Fibroblast of mammary gland (primary cell): ENCODE data around the gene C9orf152.

Experiments
- DNase-seq: peaks from one replicate; pipeline ENCODE4 v3.0.0-alpha.2; 2010; ENCODE audit warnings: low read depth
- H3K4me3 ChIP-seq: 2 replicates; pipeline ENCODE4 v1.5.1; 2011; ENCODE audit warnings: low read depth, mild to moderate bottlenecking, low read length, moderate library complexity; ENCODE audit not compliant: control insufficient read depth
- TF ChIP-seq, protein P1 (sequence below): conservative IDR thresholded peaks from 2 replicates; pipeline ENCODE4 v1.5.1; 2011; ENCODE audit warnings: low read depth, low read length, inconsistent platforms; ENCODE audit not compliant: control insufficient read depth, insufficient read depth

The C9orf152 gene

DNA sequence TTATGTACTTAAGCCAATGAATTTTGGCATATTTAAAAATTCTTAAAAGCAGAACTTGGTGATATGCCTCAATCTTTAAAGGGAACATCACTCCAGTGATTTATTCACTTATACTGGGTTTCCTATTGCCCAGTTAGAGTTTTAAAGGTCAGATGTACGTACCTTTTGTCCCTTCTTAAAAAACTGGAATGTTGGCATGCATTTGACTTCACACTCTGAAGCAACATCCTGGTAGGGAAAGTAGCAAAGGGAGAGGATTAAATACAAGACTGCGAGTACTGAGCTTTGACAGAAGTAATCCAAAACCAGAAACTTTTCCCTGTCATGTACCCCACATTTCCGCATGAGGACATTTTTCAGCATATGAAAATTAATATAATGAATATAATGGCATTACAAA lies 36.7 kb upstream of the C9orf152 start:
- TF ChIP-seq, protein P1, sequence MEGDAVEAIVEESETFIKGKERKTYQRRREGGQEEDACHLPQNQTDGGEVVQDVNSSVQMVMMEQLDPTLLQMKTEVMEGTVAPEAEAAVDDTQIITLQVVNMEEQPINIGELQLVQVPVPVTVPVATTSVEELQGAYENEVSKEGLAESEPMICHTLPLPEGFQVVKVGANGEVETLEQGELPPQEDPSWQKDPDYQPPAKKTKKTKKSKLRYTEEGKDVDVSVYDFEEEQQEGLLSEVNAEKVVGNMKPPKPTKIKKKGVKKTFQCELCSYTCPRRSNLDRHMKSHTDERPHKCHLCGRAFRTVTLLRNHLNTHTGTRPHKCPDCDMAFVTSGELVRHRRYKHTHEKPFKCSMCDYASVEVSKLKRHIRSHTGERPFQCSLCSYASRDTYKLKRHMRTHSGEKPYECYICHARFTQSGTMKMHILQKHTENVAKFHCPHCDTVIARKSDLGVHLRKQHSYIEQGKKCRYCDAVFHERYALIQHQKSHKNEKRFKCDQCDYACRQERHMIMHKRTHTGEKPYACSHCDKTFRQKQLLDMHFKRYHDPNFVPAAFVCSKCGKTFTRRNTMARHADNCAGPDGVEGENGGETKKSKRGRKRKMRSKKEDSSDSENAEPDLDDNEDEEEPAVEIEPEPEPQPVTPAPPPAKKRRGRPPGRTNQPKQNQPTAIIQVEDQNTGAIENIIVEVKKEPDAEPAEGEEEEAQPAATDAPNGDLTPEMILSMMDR, result no peak
- H3K4me3 ChIP-seq, result no peak overlapping the region
- DNase-seq, result no peak

DNA sequence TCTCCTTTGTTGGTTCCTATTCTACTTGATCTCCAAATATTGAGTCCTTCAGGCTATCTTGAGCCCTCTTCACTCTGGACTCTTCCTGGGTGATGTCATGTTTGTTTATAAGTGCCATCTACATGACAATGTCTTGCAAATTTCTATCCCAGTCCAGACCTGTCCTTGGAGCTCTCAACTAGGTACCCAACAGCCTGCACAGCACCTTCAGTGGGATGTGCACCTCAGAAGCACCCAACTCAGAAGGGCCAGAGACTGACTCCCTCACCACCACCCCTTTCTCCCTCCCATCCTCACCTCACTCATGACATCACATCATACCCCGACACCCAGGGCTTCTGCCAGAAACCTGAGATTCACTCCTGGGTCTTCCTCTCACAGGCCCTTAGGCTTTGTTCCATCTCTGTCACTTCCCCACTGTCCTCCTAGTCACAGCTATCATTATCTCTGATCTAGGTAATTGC lies 33.9 kb upstream of the C9orf152 start:
- H3K4me3 ChIP-seq, result no peak overlapping the region
- no peak for DNase-seq
- TF ChIP-seq, protein P1, result no peak

DNA sequence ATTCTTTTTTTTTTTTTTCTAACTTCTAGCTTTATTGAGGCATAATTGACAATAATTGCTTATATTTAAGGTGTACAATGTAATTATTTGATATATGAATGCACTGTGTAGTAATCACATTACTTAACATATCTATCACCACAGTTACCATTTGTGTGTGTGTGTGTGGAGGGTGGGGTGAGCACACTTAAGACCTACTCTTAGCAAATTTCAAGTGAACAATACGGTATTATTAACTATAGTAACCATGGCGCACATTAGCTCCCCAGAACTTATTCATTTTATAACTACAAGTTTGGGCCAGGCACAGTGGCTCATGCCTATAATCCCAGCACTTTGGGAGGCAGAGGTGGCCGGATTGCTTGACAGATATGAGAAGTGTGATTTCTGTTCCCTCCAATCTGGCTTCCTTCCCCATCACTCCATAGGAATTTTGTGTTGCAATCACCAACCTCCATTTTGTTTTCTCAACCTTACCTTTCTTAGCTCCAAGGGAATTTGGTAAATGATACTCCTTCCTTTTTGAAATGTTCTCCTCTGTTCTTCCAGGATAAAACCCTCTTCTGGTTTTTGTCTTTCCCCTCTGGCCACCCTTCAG lies 33.4 kb upstream of the C9orf152 start:
- H3K4me3 ChIP-seq, result no peak overlapping the region
- peak; percentile 46 for DNase-seq
- TF ChIP-seq, protein P1, result no peak

DNA sequence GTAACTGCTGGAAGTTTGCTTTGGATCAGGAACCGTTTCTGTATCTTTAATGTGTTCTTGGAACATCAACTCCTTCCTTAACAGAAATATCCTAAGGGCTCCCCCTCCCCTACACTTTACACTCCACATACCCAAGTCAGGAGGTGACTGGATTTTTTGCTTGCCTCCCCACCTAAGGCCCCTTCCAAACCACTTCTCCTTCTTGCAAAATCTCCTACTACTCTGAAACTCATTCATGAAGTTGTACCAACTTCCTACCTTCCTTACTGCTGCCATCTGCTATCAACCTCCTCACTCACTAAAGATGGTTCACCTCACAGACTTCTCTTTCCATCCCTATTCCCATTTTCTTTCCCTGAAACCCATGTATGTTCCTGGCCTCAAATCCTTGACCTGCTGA lies 32.2 kb upstream of the C9orf152 start:
- TF ChIP-seq, protein P1, result no peak
- DNase-seq, result no peak
- no peak overlapping the region for H3K4me3 ChIP-seq

DNA sequence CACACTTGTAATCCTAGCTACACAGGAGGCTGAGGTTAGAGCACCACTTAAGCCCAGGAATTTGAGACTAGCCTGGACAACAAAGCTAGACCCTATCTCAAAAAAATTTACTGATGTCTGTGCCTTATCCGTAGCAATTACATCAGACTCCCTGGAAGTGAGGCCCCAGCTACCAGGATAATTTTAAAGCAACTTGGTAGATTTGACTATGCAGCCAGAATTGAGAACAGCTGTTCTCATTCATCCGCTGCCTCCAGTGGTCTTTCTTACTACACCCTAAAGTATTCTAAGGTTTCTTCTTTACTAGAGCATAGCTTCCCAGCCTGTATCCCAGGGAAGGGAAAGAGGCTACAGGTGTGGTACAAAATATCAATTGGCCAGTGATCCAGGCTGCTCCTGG lies 20.4 kb upstream of the C9orf152 start:
- TF ChIP-seq, protein P1, result no peak
- DNase-seq, result no peak
- no peak overlapping the region for H3K4me3 ChIP-seq

DNA sequence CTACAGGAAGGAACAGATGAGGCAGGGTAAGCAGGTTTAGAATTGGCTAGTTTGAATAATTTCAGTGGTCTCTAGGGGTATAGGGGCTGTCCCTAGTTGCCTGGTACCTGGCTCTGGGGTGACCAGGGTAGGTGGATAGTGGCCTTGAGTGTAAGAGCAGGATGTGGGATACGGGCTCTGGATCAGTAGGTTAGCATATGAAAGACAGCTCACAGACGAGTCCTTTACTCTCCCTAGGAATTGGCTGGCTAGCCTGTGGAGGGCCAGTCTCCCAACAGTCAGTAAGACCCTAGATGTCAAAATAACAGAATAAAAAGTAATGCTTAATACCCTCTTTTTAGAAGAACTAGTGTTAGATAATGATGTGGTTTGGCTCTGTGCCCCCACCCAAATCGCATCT lies 16.6 kb upstream of the C9orf152 start:
- TF ChIP-seq, protein P1, result no peak
- DNase-seq, result no peak
- no peak overlapping the region for H3K4me3 ChIP-seq

DNA sequence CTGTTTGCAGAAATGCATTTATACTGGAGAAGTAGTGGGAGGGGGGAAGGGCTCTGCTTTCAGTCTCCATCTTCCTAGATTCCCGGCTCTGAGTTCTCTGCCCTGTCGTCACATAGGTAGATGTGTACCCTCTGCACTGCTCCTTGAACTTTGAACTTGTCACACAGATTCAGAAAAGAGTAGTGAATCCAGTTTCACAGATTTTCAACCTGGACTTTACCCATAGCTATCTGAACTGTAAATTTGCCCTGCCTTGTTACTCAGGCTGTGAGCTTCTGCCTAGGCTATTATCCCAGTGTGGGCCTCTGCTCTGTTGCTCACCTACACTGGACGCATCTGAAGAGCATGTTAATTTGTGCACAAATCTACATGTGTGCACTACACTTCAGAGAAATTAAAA lies 12.8 kb upstream of the C9orf152 start:
- TF ChIP-seq, protein P1, result no peak
- DNase-seq, result no peak
- H3K4me3 ChIP-seq, result no peak overlapping the region
